Vagina (tissue), 2 donors: Measurements from ENCODE around the gene TSC22D1. TPM values are rescaled to one million over a fixed set of nuclear protein-coding genes. Genes with fewer than 3 reads are reported as not detected.

Experiments
- DNase-seq, 2 donors: peaks; one replicate each; pipeline ENCODE4 v3.0.0-alpha.2; 2017; ENCODE audit errors: extremely low spot score in 2 of 2
- H3K27ac ChIP-seq: fragments of 200-600 bp; sonication (generic); one replicate; pipeline ENCODE4 v1.5.1; 2019
- H3K27me3 ChIP-seq: fragments of 200-600 bp; sonication (generic); one replicate; pipeline ENCODE4 v1.5.1; 2019
- H3K36me3 ChIP-seq, 2 donors: fragments of 200-600 bp; sonication (generic); one replicate each; pipeline ENCODE4 v1.5.1; 2017 to 2019
- H3K4me1 ChIP-seq: fragments of 200-600 bp; sonication (generic); one replicate; pipeline ENCODE4 v1.5.1; 2019
- H3K4me3 ChIP-seq, 2 donors: fragments of 200-600 bp; sonication (generic); 1 replicate in 1 of 2; 2 replicates in 1 of 2; pipeline ENCODE4 v1.5.1; 2016 to 2019
- H3K9me3 ChIP-seq: fragments of 200-600 bp; sonication (generic); one replicate; pipeline ENCODE4 v1.5.1; 2019
- POLR2A ChIP-seq, 2 donors: fragments of 450-650 bp; IDR thresholded peaks; one replicate each; pipeline ENCODE4 v1.6.1; 2017; ENCODE audit warnings: antibody characterized with exemption in 2 of 2, mild to moderate bottlenecking in 2 of 2, moderate library complexity in 2 of 2
- POLR2AphosphoS5 ChIP-seq, 2 donors: sonication (generic); formaldehyde crosslinking; IDR thresholded peaks; one replicate each; pipeline ENCODE4 v1.9.0; 2017; ENCODE audit warnings: antibody characterized with exemption in 2 of 2, mild to moderate bottlenecking in 2 of 2, low read depth in 1 of 2; ENCODE audit not compliant: insufficient read depth in 1 of 2
- intact Hi-C: fragments of 100-400 bp; cut with DNase I; formaldehyde crosslinking; loops from one replicate; pipeline ENCODE4 v1.15.1; 2023
- total RNA-seq: library from RNA; depleted of rRNA; stranded (reverse); fragments of >200 nt; gene quantifications from one replicate; pipeline ENCODE4 v1.2.3, GENCODE V29; 2016
- TF ChIP-seq, protein P1 (sequence below), 3 experiments: fragments of 450-650 bp in 2 of 3; fragments of 200-600 bp in 1 of 3; sonication (generic) in 1 of 3; IDR thresholded peaks; one replicate each; pipeline ENCODE4 v1.5.1; 2017 to 2019; ENCODE audit warnings: antibody characterized with exemption in 3 of 3, mild to moderate bottlenecking in 2 of 3, moderate library complexity in 2 of 3

Gene TSC22D1
- total RNA-seq, 1 donor from 2014 or later: 117 TPM

DNA sequence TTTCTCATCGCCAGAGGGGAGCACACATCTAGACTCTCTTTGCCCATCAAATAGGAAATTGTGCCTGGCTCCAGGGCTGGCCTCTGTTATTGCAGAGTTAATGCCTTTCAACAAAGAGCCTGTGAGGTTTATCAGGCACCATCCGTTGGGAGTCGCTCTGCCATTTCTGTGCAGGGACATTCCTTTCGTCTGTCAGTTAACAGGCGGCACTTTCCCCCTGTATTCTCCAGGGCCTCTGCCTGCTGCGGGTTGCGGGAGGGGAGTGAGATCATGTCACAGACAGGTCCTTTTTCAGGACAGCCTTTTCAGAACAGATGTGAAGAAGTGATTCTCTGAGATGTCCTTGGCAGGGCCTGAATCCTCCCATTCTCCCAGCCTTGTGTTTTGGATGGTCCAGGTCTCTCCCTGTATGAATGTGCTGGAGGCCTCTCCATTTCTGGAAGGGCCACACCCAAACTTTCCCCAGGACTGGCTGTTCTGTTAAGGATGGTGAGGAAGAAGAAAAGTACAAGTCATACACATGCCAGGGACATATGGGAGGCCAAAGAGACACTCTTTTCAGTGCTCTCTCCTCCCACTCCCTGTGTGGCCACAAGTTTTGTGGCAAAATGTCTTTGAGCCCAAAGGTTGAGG is 187.6 kb downstream of the TSC22D1 start:
- TF ChIP-seq POLR2AphosphoS5 (IDR thresholded peaks at IDR 0.05; ENCODE audit: insufficient read depth in 1 of 2, low read depth in 1 of 2): no peak
- TF ChIP-seq, protein P1, sequence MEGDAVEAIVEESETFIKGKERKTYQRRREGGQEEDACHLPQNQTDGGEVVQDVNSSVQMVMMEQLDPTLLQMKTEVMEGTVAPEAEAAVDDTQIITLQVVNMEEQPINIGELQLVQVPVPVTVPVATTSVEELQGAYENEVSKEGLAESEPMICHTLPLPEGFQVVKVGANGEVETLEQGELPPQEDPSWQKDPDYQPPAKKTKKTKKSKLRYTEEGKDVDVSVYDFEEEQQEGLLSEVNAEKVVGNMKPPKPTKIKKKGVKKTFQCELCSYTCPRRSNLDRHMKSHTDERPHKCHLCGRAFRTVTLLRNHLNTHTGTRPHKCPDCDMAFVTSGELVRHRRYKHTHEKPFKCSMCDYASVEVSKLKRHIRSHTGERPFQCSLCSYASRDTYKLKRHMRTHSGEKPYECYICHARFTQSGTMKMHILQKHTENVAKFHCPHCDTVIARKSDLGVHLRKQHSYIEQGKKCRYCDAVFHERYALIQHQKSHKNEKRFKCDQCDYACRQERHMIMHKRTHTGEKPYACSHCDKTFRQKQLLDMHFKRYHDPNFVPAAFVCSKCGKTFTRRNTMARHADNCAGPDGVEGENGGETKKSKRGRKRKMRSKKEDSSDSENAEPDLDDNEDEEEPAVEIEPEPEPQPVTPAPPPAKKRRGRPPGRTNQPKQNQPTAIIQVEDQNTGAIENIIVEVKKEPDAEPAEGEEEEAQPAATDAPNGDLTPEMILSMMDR (IDR thresholded peaks at IDR 0.05): no peak
- no peaks in the 10 kb centered on the region for H3K9me3 ChIP-seq
- H3K4me1 ChIP-seq: peaks cover 7% of the 10 kb centered on the region
- H3K4me3 ChIP-seq: no peak overlapping the region
- DNase-seq: no peak
- no peaks in the 10 kb centered on the region for H3K27me3 ChIP-seq
- no peaks in the 10 kb centered on the region for H3K36me3 ChIP-seq
- intact Hi-C loops: no loop called here
- no peak overlapping the region for H3K27ac ChIP-seq

DNA sequence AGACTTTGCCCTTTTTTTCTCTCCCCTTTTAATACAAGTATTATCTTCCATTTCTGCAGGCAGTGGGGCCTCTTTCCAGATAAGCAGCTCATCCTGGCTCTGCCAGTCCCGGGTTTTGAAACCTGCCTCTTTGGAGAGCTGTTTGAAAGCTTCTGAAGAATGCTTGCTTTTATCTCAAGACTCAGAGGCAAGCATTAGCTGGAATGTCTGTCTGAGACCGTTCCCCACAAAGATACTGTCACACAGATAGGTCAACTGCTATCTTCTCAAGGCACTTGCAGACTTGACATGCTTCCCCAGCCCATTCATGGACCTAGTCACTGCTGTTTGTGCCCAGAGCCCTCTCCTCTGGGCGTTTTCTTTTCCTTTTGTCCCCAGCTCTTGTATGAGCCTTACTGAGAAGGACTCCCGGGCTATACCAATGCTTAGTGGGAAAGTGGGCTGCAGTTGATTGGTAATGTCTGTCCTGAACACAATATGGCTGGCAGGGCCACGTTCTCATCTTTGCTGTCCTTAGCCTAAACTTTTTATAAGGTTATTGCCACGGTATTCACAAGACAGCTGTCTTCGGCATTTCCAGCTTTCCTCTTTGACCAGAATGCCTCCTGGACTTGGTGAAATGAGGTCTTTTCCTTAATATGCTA is 189.1 kb downstream of the TSC22D1 start:
- Histone ChIP-seq H3K27ac (no peak overlapping the region), H3K9me3 (no peaks in the 10 kb centered on the region), H3K4me3 (no peak overlapping the region), H3K4me1 (peaks cover 7% of the 10 kb centered on the region), H3K27me3 (no peaks in the 10 kb centered on the region), H3K36me3 (no peaks in the 10 kb centered on the region)
- no peak for TF ChIP-seq POLR2A (IDR thresholded peaks at IDR 0.05)
- no peak for DNase-seq
- intact Hi-C loops: no loop called here

DNA sequence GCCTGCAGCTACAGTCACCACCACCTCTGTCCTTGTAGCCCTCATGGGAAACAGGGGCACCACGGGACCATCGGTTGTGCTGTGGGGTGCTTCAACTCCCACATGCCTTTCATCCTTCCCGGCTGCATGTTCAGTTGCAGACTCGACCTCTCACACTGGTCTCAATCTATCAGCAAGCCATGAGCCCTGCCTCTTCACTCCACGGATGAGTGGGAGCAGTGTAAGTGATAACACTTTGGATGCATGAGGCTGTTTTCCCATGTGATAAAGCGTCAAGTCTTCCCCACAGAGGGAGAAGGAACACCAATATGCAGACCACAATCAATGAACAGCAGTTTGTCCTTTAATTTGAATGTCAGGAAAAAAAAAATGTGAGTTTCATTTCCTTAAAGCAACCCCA is 190.3 kb downstream of the TSC22D1 start:
- Histone ChIP-seq H3K4me1 (peaks cover 7% of the 10 kb centered on the region), H3K27ac (no peak overlapping the region), H3K27me3 (no peaks in the 10 kb centered on the region), H3K9me3 (no peaks in the 10 kb centered on the region), H3K4me3 (no peak overlapping the region), H3K36me3 (no peaks in the 10 kb centered on the region)
- intact Hi-C loops: loop anchor here (1.0 kb wide), 1 partner anchor 28 kb away; no protein-coding TSS in a partner anchor
- TF ChIP-seq POLR2AphosphoS5 (IDR thresholded peaks at IDR 0.05; ENCODE audit: insufficient read depth in 1 of 2, low read depth in 1 of 2) (no peak), POLR2A (IDR thresholded peaks at IDR 0.05) (no peak)
- TF ChIP-seq, protein P1 (IDR thresholded peaks at IDR 0.05): no peak
- no peak for DNase-seq

DNA sequence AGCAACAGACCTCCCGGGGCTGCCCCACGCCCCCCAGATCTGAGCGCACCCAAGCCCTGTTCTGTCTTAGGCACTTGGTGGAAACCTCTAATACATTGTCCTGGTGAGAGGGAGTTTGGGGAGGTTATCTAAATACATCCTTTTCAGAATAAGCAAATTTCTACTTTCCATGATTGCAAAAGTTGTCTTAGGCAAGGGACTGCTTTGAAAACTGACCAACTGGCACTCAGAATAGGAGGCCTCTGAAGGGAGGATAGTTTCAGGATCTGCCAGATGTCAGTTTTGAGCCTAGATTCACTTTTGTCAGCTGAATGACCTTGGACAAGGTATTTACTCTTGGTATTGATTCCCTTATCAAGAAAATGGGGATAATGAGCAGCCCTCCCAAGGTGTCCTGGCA is 190.7 kb downstream of the TSC22D1 start:
- H3K4me1 ChIP-seq: peaks cover 6% of the 10 kb centered on the region
- intact Hi-C loops: loop anchor here (1.0 kb wide), 1 partner anchor 29 kb away; no protein-coding TSS in a partner anchor
- no peak for DNase-seq

DNA sequence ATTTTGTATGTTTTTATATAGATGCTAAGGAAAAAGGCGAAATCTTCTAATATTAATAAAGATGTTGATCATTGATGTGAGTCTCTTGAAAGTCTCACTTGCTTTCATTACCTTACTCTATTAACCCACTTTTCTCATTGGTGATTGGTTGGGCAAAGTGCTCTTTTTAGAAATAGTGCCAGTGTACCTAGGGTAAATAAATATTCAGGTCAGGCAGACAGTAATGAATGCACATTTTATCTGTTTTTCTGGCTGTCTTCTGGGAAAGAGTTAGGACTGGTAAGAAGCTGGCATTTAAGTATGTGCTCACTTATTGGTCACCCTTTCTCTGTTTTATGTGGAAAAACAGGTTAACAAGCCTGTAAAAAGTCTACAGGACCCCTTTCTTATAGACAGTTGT is 191.4 kb downstream of the TSC22D1 start:
- DNase-seq: no peak
- Histone ChIP-seq H3K27me3 (no peaks in the 10 kb centered on the region), H3K36me3 (peaks cover 0 to 5% of the 10 kb centered on the region in 2 donors), H3K9me3 (no peaks in the 10 kb centered on the region), H3K4me1 (peaks cover under 1% of the 10 kb centered on the region), H3K4me3 (no peak overlapping the region), H3K27ac (no peak overlapping the region)
- no peak for TF ChIP-seq POLR2A (IDR thresholded peaks at IDR 0.05)
- TF ChIP-seq, protein P1 (IDR thresholded peaks at IDR 0.05): no peak
- no peak for TF ChIP-seq POLR2AphosphoS5 (IDR thresholded peaks at IDR 0.05; ENCODE audit: insufficient read depth in 1 of 2, low read depth in 1 of 2)
- intact Hi-C loops: loop anchor here (1.0 kb wide), 1 partner anchor 30 kb away; no protein-coding TSS in a partner anchor

More for the DNA sequence above, 190.7 kb downstream of the TSC22D1 start:
- Histone ChIP-seq H3K36me3 (no peaks in the 10 kb centered on the region), H3K27me3 (no peaks in the 10 kb centered on the region), H3K27ac (no peak overlapping the region), H3K4me3 (no peak overlapping the region), H3K9me3 (no peaks in the 10 kb centered on the region)
- TF ChIP-seq POLR2AphosphoS5 (IDR thresholded peaks at IDR 0.05; ENCODE audit: insufficient read depth in 1 of 2, low read depth in 1 of 2) (no peak), POLR2A (IDR thresholded peaks at IDR 0.05) (no peak)
- TF ChIP-seq, protein P1 (IDR thresholded peaks at IDR 0.05): no peak
